T-helper 1 cell treated with Interleukin-12 subunit alpha and Interleukin-12 subunit beta and Interleukin-4 antibody, amounts not matched to agents 30 μg/mL and 1 μg/mL, for 36 hours (primary cell): ENCODE results near the gene RTN4RL2.

Experiments used
- H3K27ac Mint-ChIP-seq: one replicate; pipeline ENCODE4 v1.8.0; 2021; ENCODE audit warnings: mild to moderate bottlenecking, mixed read lengths
- H3K27me3 Mint-ChIP-seq: one replicate; pipeline ENCODE4 v1.8.0; 2021; ENCODE audit warnings: low read depth, mixed read lengths
- H3K36me3 Mint-ChIP-seq: one replicate; pipeline ENCODE4 v1.8.0; 2021; ENCODE audit warnings: low read depth, mixed read lengths
- H3K4me1 Mint-ChIP-seq: one replicate; pipeline ENCODE4 v1.8.0; 2021; ENCODE audit warnings: low read depth, mixed read lengths
- H3K4me3 Mint-ChIP-seq: one replicate; pipeline ENCODE4 v1.8.0; 2021; ENCODE audit warnings: mild to moderate bottlenecking, moderate library complexity, mixed read lengths
- H3K9me3 Mint-ChIP-seq: one replicate; pipeline ENCODE4 v1.8.0; 2021; ENCODE audit warnings: mixed read lengths

Gene RTN4RL2

DNA sequence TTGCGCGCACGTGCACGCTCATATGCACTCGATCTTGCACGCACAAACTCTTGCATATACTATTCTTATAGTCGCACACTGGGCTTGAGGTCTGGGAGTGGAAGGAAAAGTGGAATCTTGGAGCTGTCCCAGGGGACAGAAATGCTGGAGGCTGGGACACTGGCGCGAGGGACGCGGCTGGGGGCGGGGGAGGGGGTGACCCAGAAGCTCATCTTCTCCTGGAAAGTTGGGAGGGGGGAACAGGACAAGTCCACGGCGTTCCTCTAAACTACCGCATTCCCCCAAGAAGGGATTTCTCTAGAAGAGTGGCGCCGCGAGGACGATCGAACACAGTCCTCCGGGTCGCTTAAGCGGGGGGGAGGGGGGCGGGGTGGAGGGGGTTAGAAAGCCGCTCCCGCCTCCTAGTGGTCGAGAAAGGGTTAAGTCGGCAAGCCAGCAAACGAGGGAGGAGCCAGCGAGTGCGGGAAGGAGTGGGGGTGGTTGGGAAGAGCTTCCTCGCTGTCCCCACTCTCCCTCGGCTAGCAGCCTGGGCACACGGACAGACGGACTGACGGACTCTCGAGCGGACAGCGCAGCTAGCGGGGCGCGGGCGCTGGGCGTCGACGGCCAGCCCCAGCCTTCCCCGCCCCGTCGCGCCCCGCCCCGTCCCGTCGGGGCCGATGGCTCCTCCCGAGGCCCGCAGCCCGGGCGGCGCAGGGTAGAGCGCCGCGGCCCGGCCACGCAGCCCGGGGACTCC is at the start of gene RTN4RL2:
TSS of gene RTN4RL2 (plus strand) at position 507 of the 736 bp plus-strand sequence. CDS start 338 bp downstream, outside the sequence.
- no peaks in the 10 kb centered on the region for H3K36me3 Mint-ChIP-seq
- peak within 1 kb of the TSS; percentile 45 for H3K27ac Mint-ChIP-seq
- H3K9me3 Mint-ChIP-seq, result no peaks in the 10 kb centered on the region
- H3K4me1 Mint-ChIP-seq, result peaks cover 21% of the 10 kb centered on the region
- peak within 1 kb of the TSS; percentile 79 for H3K4me3 Mint-ChIP-seq
- H3K27me3 Mint-ChIP-seq, result peaks cover 64% of the 10 kb centered on the region

DNA sequence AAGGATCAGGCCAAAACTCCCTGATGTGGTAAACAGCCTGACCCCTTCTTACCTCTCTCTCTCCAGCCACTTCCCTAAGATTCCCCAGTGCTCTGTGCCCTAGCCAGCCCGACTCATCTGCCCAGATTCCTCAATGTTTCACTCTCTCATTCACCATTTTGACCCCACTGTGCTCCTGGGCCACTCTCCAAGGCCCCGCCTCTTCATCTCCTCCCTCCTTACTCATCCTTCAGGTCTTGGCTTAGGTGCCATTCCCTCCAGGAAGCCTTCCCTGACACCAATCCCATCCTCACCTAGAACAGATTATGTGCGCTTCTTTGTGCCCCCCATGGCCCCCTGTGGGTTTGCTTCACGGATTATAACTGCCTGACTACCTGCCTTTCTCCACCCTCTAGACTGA is 46.6 kb upstream of the RTN4RL2 start:
- no peaks in the 10 kb centered on the region for H3K27me3 Mint-ChIP-seq
- peaks cover 7% of the 10 kb centered on the region for H3K4me1 Mint-ChIP-seq
- no peak overlapping the region for H3K27ac Mint-ChIP-seq
- no peak overlapping the region for H3K4me3 Mint-ChIP-seq
- H3K9me3 Mint-ChIP-seq, result no peaks in the 10 kb centered on the region
- peaks cover 46% of the 10 kb centered on the region for H3K36me3 Mint-ChIP-seq

GRCh38 chr11:57414612-57415212 is 45.6 kb upstream of the RTN4RL2 start:
- H3K36me3 Mint-ChIP-seq, result peaks cover 47% of the 10 kb centered on the region
- H3K4me3 Mint-ChIP-seq, result no peak overlapping the region
- no peak overlapping the region for H3K27ac Mint-ChIP-seq
- no peaks in the 10 kb centered on the region for H3K27me3 Mint-ChIP-seq
- H3K9me3 Mint-ChIP-seq, result no peaks in the 10 kb centered on the region
- H3K4me1 Mint-ChIP-seq, result peaks cover 9% of the 10 kb centered on the region

- no peak overlapping the region for H3K27ac Mint-ChIP-seq
- H3K4me3 Mint-ChIP-seq, result no peak overlapping the region
Measured at GRCh38 chr11:57416436-57416835, 43.9 kb upstream of the RTN4RL2 start.

DNA sequence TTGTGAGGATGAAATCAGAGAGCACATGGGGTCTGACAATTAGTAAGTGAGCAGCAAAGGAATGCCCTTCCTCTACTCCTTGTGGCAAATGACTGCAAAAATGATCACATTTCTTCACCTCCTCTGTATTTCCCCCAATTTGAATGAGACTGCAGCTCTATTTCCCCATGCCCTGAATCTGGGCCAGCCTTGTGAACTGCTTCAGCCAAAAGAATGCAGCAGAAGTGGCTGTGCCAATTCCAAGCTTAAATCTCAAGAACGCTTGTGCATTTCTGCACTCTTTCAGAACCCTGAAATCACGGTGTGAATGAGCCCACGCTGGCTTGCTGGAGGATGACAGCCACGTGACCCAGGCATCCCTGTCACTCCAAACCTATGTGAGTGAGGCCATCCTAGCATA is 43.3 kb upstream of the RTN4RL2 start:
- Mint-ChIP-seq H3K4me3 (no peak overlapping the region), H3K27me3 (no peaks in the 10 kb centered on the region), H3K36me3 (peaks cover 40% of the 10 kb centered on the region), H3K4me1 (peaks cover 7% of the 10 kb centered on the region), H3K9me3 (no peaks in the 10 kb centered on the region), H3K27ac (no peak overlapping the region)

More at GRCh38 chr11:57416436-57416835, 43.9 kb upstream of the RTN4RL2 start:
- H3K4me1 Mint-ChIP-seq, result peaks cover 7% of the 10 kb centered on the region
- no peaks in the 10 kb centered on the region for H3K27me3 Mint-ChIP-seq
- H3K9me3 Mint-ChIP-seq, result no peaks in the 10 kb centered on the region
- peaks cover 40% of the 10 kb centered on the region for H3K36me3 Mint-ChIP-seq

DNA sequence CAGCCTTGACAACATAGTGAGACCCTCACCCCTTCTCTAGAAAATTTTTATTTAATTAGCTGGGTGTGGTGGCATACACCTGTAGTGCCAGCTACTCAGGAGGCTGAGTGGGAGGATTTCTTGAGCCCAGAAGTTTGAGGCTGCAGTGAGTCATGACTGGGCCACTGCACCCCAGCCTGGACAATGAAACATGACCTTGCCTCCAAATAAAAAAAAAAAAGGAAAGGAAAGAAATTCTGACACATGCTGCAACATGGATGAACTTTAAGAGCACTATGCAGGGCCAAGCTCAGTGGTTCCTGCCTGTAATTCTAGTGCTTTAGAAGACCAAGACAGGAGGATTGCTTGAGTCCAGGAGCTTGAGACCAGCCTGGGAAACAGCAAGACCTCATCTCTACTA is 42.2 kb upstream of the RTN4RL2 start:
- Mint-ChIP-seq H3K27me3 (no peaks in the 10 kb centered on the region), H3K4me1 (peaks cover 15% of the 10 kb centered on the region), H3K9me3 (no peaks in the 10 kb centered on the region), H3K4me3 (no peak overlapping the region), H3K36me3 (peaks cover 43% of the 10 kb centered on the region), H3K27ac (no peak overlapping the region)

- H3K27me3 Mint-ChIP-seq, result no peaks in the 10 kb centered on the region
- H3K4me3 Mint-ChIP-seq, result no peak overlapping the region
- H3K9me3 Mint-ChIP-seq, result no peaks in the 10 kb centered on the region
- H3K27ac Mint-ChIP-seq, result no peak overlapping the region
- peaks cover 17% of the 10 kb centered on the region for H3K4me1 Mint-ChIP-seq
- H3K36me3 Mint-ChIP-seq, result peaks cover 39% of the 10 kb centered on the region
Measured at GRCh38 chr11:57419146-57419545, 41.2 kb upstream of the RTN4RL2 start.

- Mint-ChIP-seq H3K27ac (no peak overlapping the region), H3K36me3 (peaks cover 30% of the 10 kb centered on the region), H3K9me3 (no peaks in the 10 kb centered on the region), H3K4me3 (no peak overlapping the region), H3K4me1 (peaks cover 30% of the 10 kb centered on the region), H3K27me3 (no peaks in the 10 kb centered on the region)
Measured at GRCh38 chr11:57421066-57421465, 39.3 kb upstream of the RTN4RL2 start.

DNA sequence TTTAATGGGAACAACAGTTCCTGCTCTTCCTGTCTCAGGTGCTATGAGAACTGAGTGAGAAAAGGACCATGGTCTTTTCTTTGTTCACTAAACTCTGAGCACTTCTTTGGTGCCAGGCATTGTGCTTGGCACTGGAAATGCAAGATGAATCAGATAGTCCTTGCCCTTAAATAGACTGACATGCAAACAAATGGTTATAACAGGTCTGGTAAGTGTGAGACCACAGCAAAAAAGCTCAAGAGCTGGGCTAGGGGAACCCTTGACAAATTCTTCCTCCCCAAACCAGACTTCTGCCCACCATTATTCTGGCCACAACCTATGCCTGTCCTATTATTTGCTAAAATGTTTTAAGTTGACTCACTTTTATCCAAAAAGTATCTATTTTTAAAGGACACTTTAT is 38.5 kb upstream of the RTN4RL2 start:
- no peak overlapping the region for H3K4me3 Mint-ChIP-seq
- no peaks in the 10 kb centered on the region for H3K27me3 Mint-ChIP-seq
- H3K4me1 Mint-ChIP-seq, result peaks cover 36% of the 10 kb centered on the region
- no peaks in the 10 kb centered on the region for H3K9me3 Mint-ChIP-seq
- peaks cover 28% of the 10 kb centered on the region for H3K36me3 Mint-ChIP-seq
- no peak overlapping the region for H3K27ac Mint-ChIP-seq

DNA sequence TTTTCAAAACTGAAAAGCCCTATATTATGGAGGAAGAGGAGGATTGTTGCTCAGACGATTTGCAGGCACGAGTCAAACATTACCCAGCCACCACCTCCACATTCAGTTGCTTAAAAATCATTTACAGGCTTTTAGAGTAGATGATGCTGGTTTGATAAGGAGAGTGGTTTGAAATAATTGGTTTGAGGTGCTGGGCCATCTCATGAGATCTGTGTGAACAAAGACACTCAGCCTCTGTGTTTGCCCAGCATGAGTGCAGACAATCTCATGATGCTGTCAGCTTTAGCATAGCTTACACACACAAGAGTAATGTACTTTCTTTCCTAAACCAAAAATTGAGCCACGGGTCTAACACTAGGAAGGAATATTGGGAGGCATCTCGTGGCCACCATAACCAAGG is 37.7 kb upstream of the RTN4RL2 start:
- Mint-ChIP-seq H3K36me3 (peaks cover 22% of the 10 kb centered on the region), H3K4me3 (no peak overlapping the region), H3K27ac (peak overlapping the region; percentile 53), H3K27me3 (no peaks in the 10 kb centered on the region), H3K9me3 (no peaks in the 10 kb centered on the region), H3K4me1 (peaks cover 41% of the 10 kb centered on the region)

- peaks cover 39% of the 10 kb centered on the region for H3K4me1 Mint-ChIP-seq
- H3K36me3 Mint-ChIP-seq, result peaks cover 19% of the 10 kb centered on the region
- peaks cover 4% of the 10 kb centered on the region for H3K27me3 Mint-ChIP-seq
- no peaks in the 10 kb centered on the region for H3K9me3 Mint-ChIP-seq
- peak overlapping the region; percentile 81 for H3K4me3 Mint-ChIP-seq
- peak overlapping the region; percentile 77 for H3K27ac Mint-ChIP-seq
Measured at GRCh38 chr11:57424137-57424791, 36.1 kb upstream of the RTN4RL2 start.

- Mint-ChIP-seq H3K4me1 (peaks cover 38% of the 10 kb centered on the region), H3K4me3 (peak overlapping the region; percentile 81), H3K9me3 (no peaks in the 10 kb centered on the region), H3K27ac (peak overlapping the region; percentile 77), H3K27me3 (peaks cover 10% of the 10 kb centered on the region), H3K36me3 (peaks cover 18% of the 10 kb centered on the region)
Measured at GRCh38 chr11:57424792-57425564, 35.4 kb upstream of the RTN4RL2 start.

GRCh38 chr11:57425565-57426438 is 34.5 kb upstream of the RTN4RL2 start:
- H3K4me3 Mint-ChIP-seq, result peak overlapping the region; percentile 81
- peak overlapping the region; percentile 77 for H3K27ac Mint-ChIP-seq
- H3K27me3 Mint-ChIP-seq, result peaks cover 11% of the 10 kb centered on the region
- H3K4me1 Mint-ChIP-seq, result peaks cover 38% of the 10 kb centered on the region
- peaks cover 18% of the 10 kb centered on the region for H3K36me3 Mint-ChIP-seq
- no peaks in the 10 kb centered on the region for H3K9me3 Mint-ChIP-seq
